Loucy (cell line): Measurements from ENCODE around the gene EXTL2.

Experiments used
- H2AFZ ChIP-seq: fragments of 200-600 bp; sonication (generic); 2 replicates; pipeline ENCODE4 v1.6.0; 2016; ENCODE audit warnings: antibody characterized with exemption, mild to moderate bottlenecking, low read length, moderate library complexity
- H3F3A ChIP-seq: fragments of 200-600 bp; 2 replicates; pipeline ENCODE4 v1.6.0; 2016; ENCODE audit warnings: antibody characterized with exemption, low read depth, mild to moderate bottlenecking
- H3K27me3 ChIP-seq: fragments of 200-600 bp; sonication (generic); 2 replicates; pipeline ENCODE4 v1.6.1; 2014; ENCODE audit warnings: low read length, mild to moderate bottlenecking; ENCODE audit not compliant: insufficient read depth, poor library complexity, severe bottlenecking
- H3K36me3 ChIP-seq: fragments of 200-600 bp; sonication (generic); 2 replicates; pipeline ENCODE4 v1.6.1; 2016; ENCODE audit warnings: low read length; ENCODE audit not compliant: insufficient read depth
- H3K4me1 ChIP-seq: fragments of 200-600 bp; sonication (generic); 2 replicates; pipeline ENCODE4 v1.5.1; 2014; ENCODE audit warnings: low read length, mild to moderate bottlenecking; ENCODE audit not compliant: insufficient read depth, poor library complexity, severe bottlenecking
- H3K4me2 ChIP-seq: fragments of 200-600 bp; sonication (generic); 2 replicates; pipeline ENCODE4 v1.6.0; 2014; ENCODE audit warnings: antibody characterized with exemption, low read length, low read depth, mild to moderate bottlenecking; ENCODE audit not compliant: poor library complexity, severe bottlenecking
- H3K4me3 ChIP-seq: fragments of 200-600 bp; sonication (generic); 2 replicates; pipeline ENCODE4 v1.5.1; 2014; ENCODE audit warnings: low read length, mild to moderate bottlenecking, mixed read lengths; ENCODE audit not compliant: poor library complexity, severe bottlenecking
- H3K79me2 ChIP-seq: fragments of 200-600 bp; sonication (generic); 2 replicates; pipeline ENCODE4 v1.6.1; 2014; ENCODE audit warnings: low read length; ENCODE audit not compliant: insufficient read depth
- H3K9ac ChIP-seq: fragments of 200-600 bp; sonication (generic); 2 replicates; pipeline ENCODE4 v1.6.0; 2014; ENCODE audit warnings: mild to moderate bottlenecking, low read depth, low read length, moderate library complexity; ENCODE audit not compliant: poor library complexity, severe bottlenecking
- H3K9me2 ChIP-seq: fragments of 200-600 bp; sonication (generic); replicated peaks from 2 replicates; pipeline ENCODE4 v1.6.1; 2016; ENCODE audit warnings: low read depth, low read length, mixed read lengths
- H3K9me3 ChIP-seq: fragments of 200-600 bp; sonication (generic); 2 replicates; pipeline ENCODE4 v1.6.1; 2014; ENCODE audit warnings: mild to moderate bottlenecking, antibody characterized with exemption, low read length, low read depth; ENCODE audit not compliant: insufficient read depth
- H4K20me1 ChIP-seq: fragments of 200-600 bp; sonication (generic); 2 replicates; pipeline ENCODE4 v1.6.0; 2014; ENCODE audit warnings: antibody characterized with exemption, low read length, mild to moderate bottlenecking; ENCODE audit not compliant: insufficient read depth, poor library complexity, severe bottlenecking
- EZH2phosphoT487 ChIP-seq: fragments of 200-600 bp; IDR thresholded peaks from 2 replicates; pipeline ENCODE4 v1.6.1; 2018; ENCODE audit warnings: antibody characterized with exemption, mild to moderate bottlenecking, moderate library complexity, borderline replicate concordance
- TF ChIP-seq, protein P1 (sequence below): fragments of 200-600 bp; sonication (generic); conservative IDR thresholded peaks from 2 replicates; pipeline ENCODE4 v1.5.1; 2014; ENCODE audit warnings: mild to moderate bottlenecking, antibody characterized with exemption, low read length

Gene EXTL2

GRCh38 chr1:100835866-100836842, 58.5 kb downstream of the EXTL2 start:
- Histone ChIP-seq H2AFZ (0 out of 2 replicates have a peak overlapping the region, but pooled peaks have one; percentile 11), H3K36me3 (no peaks in the 10 kb centered on the region), H3K79me2 (no peaks in the 10 kb centered on the region), H3K9ac (no peak overlapping the region), H3K4me1 (no peaks in the 10 kb centered on the region), H4K20me1 (no peaks in the 10 kb centered on the region), H3F3A (no peaks in the 10 kb centered on the region), H3K4me3 (no peak overlapping the region), H3K27me3 (no peaks in the 10 kb centered on the region), H3K9me3 (no peaks in the 10 kb centered on the region), H3K4me2 (no peak overlapping the region), H3K9me2 (no peaks in the 10 kb centered on the region)
- TF ChIP-seq EZH2phosphoT487, result no peak
- TF ChIP-seq, protein P1, sequence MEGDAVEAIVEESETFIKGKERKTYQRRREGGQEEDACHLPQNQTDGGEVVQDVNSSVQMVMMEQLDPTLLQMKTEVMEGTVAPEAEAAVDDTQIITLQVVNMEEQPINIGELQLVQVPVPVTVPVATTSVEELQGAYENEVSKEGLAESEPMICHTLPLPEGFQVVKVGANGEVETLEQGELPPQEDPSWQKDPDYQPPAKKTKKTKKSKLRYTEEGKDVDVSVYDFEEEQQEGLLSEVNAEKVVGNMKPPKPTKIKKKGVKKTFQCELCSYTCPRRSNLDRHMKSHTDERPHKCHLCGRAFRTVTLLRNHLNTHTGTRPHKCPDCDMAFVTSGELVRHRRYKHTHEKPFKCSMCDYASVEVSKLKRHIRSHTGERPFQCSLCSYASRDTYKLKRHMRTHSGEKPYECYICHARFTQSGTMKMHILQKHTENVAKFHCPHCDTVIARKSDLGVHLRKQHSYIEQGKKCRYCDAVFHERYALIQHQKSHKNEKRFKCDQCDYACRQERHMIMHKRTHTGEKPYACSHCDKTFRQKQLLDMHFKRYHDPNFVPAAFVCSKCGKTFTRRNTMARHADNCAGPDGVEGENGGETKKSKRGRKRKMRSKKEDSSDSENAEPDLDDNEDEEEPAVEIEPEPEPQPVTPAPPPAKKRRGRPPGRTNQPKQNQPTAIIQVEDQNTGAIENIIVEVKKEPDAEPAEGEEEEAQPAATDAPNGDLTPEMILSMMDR, result no peak

- Histone ChIP-seq H3K9ac (no peak overlapping the region), H3K9me2 (no peaks in the 10 kb centered on the region), H3F3A (no peaks in the 10 kb centered on the region)
These were observed 59.6 kb downstream of the EXTL2 start for GRCh38 chr1:100834777-100835660.

More at GRCh38 chr1:100834777-100835660, 59.6 kb downstream of the EXTL2 start:
- no peaks in the 10 kb centered on the region for H3K36me3 ChIP-seq
- H3K79me2 ChIP-seq, result no peaks in the 10 kb centered on the region
- H4K20me1 ChIP-seq, result no peaks in the 10 kb centered on the region
- H3K27me3 ChIP-seq, result no peaks in the 10 kb centered on the region
- H3K4me3 ChIP-seq, result no peak overlapping the region
- no peak overlapping the region for H3K4me2 ChIP-seq
- H3K4me1 ChIP-seq, result no peaks in the 10 kb centered on the region
- no peaks in the 10 kb centered on the region for H3K9me3 ChIP-seq
- peak overlapping the region; percentile 11; the same call in 1 of the 2 replicates for H2AFZ ChIP-seq
- TF ChIP-seq, protein P1, result peak; percentile 76
- TF ChIP-seq EZH2phosphoT487, result no peak
